ENCODE results near the gene LAMB4.

The LAMB4 gene

GRCh38 chr7:108008827-108009226 is 121.3 kb downstream of the LAMB4 start:
- no peak for DNase-seq

DNA sequence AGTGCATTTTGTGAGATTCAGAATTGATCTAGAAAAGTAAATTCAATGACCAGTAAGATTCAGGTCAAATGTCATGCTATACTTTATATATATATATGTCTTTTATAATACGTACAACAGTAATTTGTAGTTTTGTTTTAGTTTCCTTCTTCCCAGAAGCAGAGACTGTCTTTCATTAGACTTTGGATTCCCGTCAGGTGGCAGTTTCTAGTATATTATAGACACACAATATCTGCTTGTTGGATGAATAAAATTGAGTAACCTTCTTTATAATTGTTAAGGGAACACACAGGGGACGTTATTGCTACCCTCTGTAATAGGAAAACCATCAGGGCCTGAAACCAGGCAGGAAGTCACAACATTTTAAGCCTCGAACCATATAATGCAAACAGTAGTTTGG is 121.9 kb downstream of the LAMB4 start:
- DNase-seq: no peak

DNA sequence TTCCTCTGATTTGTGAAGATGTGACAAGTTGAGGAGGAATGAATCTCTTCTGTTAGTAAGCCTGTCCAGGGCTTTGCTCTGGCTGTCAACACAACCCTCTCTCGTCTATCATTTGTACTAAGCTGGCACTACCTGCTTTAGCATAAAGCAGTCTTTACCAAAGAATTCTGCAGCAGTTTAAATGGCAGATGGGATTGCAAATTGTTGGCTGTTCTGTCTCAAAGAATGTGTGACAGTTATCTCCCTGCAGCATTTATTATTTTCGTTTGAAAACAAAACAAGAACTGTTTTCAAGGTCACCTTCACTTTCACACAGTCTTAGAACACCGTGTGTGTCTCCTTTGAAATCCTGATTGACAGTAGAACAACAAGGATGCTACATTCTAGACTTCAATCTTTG is 122.4 kb downstream of the LAMB4 start:
- DNase-seq: no peak

DNA sequence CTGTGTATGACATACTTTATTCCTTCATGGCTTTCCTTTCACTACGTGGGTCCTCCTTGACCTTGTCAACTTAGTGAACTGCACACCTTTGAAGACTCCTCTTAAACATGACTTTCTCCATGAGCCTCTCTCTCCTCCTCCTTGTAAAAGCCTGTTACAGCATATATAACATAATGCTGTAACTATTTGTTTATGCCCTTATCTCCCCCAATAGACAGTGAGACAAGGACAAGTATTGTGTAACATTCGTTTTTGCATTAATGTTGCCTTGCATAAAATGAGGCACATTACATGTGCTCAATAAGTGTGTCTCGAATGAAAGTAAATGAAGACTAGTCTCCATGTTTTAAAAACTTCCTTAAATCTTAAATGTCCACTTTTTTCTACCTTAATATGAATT is 122.9 kb downstream of the LAMB4 start:
- DNase-seq: no peak

DNA sequence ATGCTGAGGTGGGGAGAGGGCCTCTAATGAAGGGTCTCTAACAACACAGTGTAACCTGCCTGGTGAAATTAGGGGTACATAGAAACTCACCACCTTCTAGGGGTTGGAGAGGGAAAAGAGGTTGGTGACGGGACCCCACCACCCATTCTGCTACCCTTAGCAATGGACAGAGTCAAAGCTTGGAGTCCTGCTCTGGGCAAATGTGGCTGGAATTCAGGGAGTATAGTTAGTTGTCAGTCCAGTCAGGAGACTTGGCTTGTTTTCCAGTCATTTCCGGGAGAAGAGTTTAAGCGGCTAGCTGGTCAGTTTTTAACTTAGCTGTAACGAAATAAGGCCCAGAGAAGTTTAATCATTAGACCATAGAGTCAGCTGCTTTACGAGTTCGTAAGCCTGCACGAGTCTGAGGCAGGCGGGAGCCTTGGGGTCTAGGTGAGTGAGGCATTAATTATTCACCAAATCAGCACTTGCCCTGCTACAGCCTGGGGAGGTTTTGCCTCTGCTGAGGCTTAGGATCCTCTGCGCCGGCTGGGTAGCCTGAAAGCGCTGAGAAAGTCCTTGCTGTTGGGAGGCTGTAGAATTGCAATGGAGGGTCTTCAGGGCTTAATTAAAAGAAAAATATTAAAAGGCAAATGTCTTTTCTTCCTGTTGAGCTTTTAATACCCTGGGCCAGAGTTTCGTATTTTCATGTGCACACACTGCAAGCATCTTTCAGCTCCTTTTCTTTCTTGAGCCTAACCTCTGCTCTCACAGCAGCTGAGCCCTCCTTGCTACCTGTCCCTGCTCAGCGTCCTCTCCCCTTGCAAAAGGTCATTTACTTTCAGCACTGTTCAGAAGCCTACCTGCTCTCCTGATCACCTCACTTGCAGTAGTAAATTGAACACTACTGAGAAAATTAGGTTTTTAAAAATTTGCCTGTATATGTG is 125.7 kb downstream of the LAMB4 start:
- no peak for DNase-seq

GRCh38 chr7:108003599-108003935 is 126.6 kb downstream of the LAMB4 start:
- no peak for DNase-seq

GRCh38 chr7:108002726-108003598 is 127.2 kb downstream of the LAMB4 start, which contains the start of gene LAMB1:
LAMB1 (minus strand) TSS chr7:108003161; CDS start chr7:108002885, 276 bp downstream.
- no peak for DNase-seq

GRCh38 chr7:108001764-108002725 is 128.1 kb downstream of the LAMB4 start:
- no peak for DNase-seq

DNA sequence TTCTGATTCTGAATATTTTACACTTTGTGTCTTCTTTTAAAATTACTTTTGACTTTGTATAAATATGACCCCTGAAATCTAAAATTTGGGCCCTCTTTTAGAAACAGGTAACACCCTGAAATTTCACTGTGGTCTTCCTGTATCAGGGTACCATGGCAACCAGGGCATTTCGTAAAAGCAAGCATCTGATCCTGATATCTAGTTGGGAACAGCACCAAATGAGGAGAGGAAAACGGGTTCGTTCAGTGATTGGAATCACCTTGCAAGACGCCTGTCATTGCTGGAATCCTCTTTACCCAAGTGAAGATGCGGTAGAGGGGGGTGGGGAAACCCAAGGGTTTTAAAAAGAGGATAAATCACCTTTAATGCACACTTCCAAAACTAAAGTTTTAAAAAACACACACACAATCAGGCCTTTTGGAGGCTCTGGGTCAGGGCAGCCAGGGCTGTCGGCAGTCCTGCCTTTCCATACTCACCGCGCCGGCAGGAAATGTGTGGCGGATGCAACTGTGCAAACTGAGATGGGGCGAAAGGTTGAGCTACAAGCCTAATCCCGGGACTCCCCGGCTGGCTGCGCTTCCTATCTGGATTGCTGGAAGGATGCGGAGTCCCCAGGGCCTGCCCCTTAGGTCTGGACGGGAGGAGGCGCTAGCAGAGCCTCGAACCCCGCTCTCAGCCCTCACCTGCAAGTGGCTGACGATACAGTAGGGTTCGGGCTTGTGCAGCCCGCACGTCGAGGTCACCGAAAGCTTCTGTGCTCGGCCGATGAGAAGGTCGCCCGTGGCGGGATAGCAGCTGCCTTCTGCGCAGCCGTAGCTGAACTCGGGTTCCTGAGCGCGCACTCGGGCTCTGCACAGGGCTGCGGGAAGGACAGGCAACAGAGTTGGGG is 129.0 kb downstream of the LAMB4 start:
- DNase-seq: no peak

GRCh38 chr7:107999779-108000560 is 130.2 kb downstream of the LAMB4 start:
- no peak for DNase-seq

DNA sequence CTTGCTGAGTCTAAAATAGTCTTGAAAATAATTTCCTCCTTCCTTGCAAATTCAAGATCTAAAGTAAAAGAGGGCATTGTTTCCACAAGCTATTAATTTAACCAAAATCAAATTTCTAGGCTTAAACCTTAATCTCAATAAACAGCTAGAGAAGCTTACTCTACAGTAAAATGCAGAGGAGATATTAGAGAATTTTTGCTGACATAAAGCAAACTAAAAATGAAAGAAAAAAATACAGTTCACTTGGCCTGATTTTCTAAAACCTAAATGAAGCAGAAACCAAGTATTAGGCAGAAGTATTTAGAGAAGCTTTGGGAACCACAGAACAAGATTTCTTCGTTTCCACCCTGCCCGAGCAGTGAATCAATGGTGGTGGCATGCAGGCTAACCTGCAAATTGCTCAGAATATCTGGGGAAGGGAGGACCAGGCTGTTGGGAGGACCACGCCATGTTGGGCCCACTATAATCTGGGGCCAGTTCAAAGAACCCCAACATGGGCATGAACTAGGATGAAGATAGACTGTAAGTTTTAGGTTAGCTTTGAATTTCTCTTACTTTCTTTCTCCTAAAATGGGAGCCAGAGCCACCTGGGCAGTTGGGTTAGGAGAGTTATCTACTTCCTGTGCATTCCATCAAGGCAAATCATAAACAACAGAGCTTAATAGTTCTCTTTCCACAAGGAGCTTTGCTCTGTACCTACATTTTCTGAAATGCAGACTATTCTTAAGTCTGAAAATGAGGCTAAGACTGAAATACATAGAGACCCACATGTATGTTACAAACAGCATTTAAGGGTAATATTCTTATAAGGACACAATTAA is 131.3 kb downstream of the LAMB4 start:
- DNase-seq: no peak

DNA sequence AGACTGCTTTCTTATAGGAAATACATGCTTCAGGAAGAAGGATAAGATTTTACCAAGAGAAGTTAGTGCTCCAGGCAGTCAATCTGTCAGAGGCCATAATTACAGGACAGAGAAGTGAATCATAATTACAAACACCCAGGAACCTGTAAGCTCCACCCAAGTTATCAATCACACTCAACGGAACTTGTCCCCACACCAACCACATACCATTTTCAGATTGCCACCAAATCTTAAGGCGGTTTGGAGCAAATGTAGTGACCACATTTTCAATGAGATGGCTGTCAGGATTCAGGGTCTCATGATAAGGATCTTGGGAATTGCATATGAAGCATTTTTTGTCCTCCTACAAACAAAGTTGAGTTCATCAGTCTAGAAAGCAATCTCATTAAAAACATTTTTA is 132.0 kb downstream of the LAMB4 start:
- DNase-seq: no peak

DNA sequence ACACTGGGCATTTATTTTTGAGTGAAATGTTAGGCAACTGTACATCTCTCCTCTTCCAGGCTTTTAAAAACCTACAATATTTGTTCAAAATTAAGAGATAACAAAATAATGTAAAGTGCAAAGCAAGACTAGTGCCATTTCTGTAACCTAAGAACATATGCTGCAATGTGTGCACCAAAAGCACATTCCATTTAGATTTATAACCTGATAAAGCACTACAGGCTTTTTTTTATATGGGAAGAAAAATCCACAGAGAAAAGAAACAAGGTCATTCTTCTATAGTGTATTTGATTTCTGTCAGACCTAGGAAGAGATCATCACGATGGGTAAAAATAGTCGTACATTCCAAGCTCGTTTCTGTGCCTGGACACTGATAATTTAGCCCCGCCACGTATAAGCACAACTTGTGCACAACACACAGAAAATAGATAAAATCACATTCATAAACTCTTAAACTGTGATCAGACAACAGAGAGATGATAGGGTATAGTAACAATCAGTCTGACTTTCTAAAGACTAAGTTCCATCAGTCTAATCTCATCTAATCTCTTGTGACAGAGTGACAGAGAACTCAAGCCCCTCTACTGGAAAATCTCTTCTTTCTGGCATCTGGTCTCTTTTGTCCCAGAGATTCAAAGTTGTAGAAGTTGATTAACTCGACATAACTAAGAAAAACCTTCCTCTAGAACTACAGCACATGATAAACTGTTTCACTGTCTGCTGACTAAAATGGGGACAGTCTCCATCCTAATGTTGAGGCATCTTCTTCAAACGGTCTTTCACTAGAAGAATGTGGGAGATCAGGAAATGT is 133.9 kb downstream of the LAMB4 start:
- DNase-seq: no peak

DNA sequence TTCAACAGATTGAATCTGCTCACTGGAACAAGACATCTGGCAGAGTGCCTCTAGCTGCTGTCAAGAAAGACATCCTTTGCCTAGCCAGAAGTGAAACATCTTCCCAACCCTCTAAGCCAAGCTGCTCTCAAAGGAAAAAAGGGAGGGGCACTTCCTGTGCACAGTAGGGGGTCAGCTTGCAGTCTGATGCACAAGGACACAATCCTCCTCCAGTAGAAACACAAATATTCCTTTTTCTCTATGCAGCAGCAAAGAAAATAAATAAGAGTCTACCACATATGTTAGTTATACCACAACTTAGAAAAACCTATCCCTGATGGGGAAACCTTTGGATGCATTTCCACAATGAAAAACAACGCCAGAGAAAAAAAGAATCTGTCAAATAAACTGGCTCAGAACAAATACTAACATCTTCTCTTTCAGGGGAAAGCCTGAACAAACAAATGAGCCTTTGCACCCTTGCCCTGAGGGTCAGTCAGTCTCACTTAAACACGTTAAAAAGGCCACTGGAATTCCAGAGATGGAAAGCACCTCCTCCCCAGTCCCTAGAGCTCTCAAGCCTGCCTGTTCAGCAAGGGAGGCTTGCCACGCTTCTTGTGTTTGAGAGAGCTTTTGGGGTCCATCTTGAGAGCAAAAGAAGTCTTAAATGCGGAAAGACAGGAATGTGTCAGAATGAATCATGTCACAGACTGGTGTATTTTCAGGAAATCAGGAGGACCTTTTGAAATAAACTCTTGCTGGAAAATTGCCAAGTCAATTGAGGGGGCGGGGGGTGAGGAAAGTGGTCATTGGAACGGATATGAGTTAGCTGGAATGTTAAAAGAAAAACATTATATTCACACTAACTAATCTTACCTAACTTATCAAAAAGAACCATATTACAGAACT is 134.7 kb downstream of the LAMB4 start:
- DNase-seq: no peak

DNA sequence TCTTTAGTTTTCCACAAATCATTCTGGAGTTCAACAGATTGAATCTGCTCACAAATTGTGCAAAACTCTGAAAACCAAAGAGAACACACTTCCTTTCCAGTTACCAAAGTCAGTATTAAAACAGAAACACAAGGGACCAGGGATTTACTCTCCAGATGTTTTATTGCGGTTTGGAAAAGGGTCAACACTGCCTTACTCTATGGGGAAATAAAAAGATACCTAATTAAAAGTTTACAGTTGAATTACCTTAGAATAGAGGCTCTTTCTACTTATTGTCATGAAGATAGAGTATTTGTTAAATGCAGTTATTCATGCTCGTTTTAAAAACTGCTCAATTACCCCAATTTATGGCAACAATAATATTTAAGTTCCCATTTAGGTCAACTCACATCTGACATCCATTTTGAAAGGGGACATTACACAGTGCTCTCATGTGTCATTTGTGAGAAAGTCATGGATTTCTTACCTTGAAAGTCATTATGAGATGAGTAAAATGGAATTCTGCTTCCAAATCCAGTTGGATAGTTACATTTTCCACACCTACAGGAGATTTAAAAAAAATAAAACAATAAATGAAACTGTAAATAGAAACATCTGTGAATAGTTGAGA is 135.6 kb downstream of the LAMB4 start:
- no peak for DNase-seq

DNA sequence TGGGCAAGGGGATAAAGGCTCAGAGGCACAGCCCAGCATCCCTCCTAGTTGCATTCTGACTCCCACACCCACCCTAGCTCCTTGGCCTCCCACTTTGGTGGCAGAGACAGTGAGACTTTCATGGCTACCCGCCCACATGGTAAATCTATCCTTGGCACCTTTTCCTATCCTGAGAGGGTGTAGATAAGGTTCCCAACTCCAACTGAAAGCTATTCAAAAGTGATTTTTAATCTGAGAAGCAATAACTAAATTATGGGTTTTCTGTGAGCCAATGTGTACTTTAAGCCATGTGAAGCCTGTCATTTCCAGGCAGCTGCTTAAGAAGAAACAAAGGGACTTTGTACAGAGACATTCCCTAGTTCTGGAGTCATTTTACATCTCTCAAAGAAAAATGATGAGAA is 136.3 kb downstream of the LAMB4 start:
- no peak for DNase-seq

- no peak for DNase-seq
These were observed 140.4 kb downstream of the LAMB4 start for GRCh38 chr7:107989618-107990373.

Measured in effector CD8-positive, alpha-beta T cell (primary cell).